Measurements from ENCODE around the gene CCDC51. TPM values are rescaled to one million over a fixed set of nuclear protein-coding genes. Genes with fewer than 3 reads are reported as not detected.
A peak's percentile ranks its signal among the peaks of the same experiment; 100 is the strongest.

CCDC51 gene
- total RNA-seq, 1 experiment from 2014 or later: 31.9 TPM

DNA sequence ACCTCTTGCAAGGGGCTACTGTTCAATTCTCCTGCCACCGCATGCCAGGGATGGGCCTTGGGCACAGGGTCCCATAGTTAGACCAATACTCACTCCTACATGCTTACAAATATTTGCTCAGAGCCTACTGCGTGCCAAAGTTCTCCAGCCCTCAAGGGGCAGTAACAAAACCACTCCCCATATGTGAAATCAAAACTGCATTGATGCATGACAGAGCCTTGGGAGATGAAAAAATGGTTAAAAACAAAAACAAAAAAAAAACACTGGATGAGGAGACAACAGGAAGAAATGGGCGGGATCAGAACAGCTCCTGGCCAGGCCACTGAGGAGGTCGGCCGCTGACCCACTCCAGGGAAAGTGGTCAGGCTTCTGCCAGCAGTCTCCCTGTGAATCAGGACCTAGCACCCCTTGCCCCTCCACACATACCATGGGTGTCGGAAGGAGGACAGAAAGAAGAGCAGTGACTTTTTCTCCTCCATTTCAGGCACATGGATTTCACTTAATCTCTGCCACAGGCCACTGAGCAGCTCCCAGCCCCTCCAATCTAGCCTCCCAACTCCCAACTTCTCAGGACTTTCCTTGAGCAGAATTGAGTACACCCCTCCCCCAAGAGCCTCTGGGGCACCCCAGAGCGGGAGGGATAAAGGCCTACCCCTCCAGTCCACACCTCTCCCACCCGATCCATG lies 12.8 kb downstream of the CCDC51 start:
- no TSS peak for BruUV-seq (replicated peaks)
- TF ChIP-seq CTCF (IDR thresholded peaks at IDR 0.05; ENCODE audit: unreplicated experiment): no peak
- Mint-ChIP-seq H3K27ac (ENCODE audit: low read depth, unreplicated experiment) (peak overlapping the region; percentile 5), H3K27me3 (ENCODE audit: insufficient read depth, unreplicated experiment) (no peaks in the 10 kb centered on the region), H3K4me3 (ENCODE audit: unreplicated experiment) (peak overlapping the region; percentile 99), H3K4me1 (ENCODE audit: insufficient read depth, unreplicated experiment) (peaks cover 61% of the 10 kb centered on the region), H3K36me3 (ENCODE audit: insufficient read depth, unreplicated experiment) (peaks cover 46% of the 10 kb centered on the region), H3K9me3 (ENCODE audit: unreplicated experiment) (no peaks in the 10 kb centered on the region)
- no peak for DNase-seq (ENCODE audit: unreplicated experiment)
- CTCF ChIA-PET: interaction anchor here (0.6 to 7.6 kb wide), 4 partner anchors 8 to 28 kb away, joined by 3 to 81 read pairs (median 18); no protein-coding TSS in a partner anchor
- POLR2A ChIA-PET: interaction anchor here (0.6 to 20.2 kb wide), 7 partner anchors 9 to 488 kb away, joined by 3 to 749 read pairs (median 7); partner anchors contain the start of genes ATRIP, CCDC51 and TMA7
- intact Hi-C loops (cut with micrococcal nuclease): no loop called here

- no peaks in the 10 kb centered on the region for H3K9me3 Mint-ChIP-seq (ENCODE audit: unreplicated experiment)
- H3K4me1 Mint-ChIP-seq (ENCODE audit: insufficient read depth, unreplicated experiment): peaks cover 56% of the 10 kb centered on the region
- peak overlapping the region; percentile 5 for H3K27ac Mint-ChIP-seq (ENCODE audit: low read depth, unreplicated experiment)
- TF ChIP-seq CTCF (IDR thresholded peaks at IDR 0.05; ENCODE audit: unreplicated experiment): no peak
- peaks cover 44% of the 10 kb centered on the region for H3K36me3 Mint-ChIP-seq (ENCODE audit: insufficient read depth, unreplicated experiment)
- no TSS peak for BruUV-seq (replicated peaks)
- peak overlapping the region; percentile 99 for H3K4me3 Mint-ChIP-seq (ENCODE audit: unreplicated experiment)
- intact Hi-C loops (cut with micrococcal nuclease): no loop called here
- POLR2A ChIA-PET: interaction anchor here (0.7 to 20.2 kb wide), 6 partner anchors 7 to 158 kb away, joined by 3 to 749 read pairs (median 20); partner anchors contain the start of genes CCDC51 and TMA7
- CTCF ChIA-PET: interaction anchor here (0.6 to 7.6 kb wide), 2 partner anchors 9 to 28 kb away, joined by 3 to 81 read pairs; no protein-coding TSS in a partner anchor
- no peak for DNase-seq (ENCODE audit: unreplicated experiment)
- no peaks in the 10 kb centered on the region for H3K27me3 Mint-ChIP-seq (ENCODE audit: insufficient read depth, unreplicated experiment)
These were observed 13.5 kb downstream of the CCDC51 start for GRCh38 chr3:48426401-48426909.

DNA sequence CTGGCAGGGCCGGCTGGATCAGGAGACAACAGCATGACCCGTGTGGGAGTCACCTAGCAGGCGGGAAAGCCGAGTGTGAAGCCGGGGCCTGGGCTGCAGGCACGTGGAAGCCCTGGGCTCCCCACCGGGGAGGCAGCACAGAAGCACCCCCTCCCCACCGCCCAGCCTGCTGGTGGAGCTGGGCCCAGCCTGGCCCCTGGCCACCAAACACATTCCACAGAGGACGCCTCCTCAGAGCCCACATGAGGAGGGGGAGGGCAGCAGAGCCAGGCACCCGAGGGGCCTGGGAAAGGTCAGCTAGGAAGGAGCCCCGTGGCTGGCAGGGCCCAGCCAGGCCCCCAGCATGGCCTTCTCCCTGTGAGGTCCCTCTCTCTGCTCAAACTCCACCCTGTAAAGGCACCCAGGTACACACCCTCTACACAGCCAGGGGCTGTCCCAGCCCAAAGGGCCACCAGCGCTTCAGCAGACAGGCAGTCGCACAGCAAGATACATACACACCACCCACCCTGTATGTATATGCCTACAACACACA lies 14.6 kb downstream of the CCDC51 start:
- Mint-ChIP-seq H3K9me3 (ENCODE audit: unreplicated experiment) (no peaks in the 10 kb centered on the region), H3K27me3 (ENCODE audit: insufficient read depth, unreplicated experiment) (no peaks in the 10 kb centered on the region), H3K36me3 (ENCODE audit: insufficient read depth, unreplicated experiment) (peaks cover 47% of the 10 kb centered on the region), H3K4me3 (ENCODE audit: unreplicated experiment) (peak overlapping the region; percentile 99), H3K27ac (ENCODE audit: low read depth, unreplicated experiment) (peak overlapping the region; percentile 67), H3K4me1 (ENCODE audit: insufficient read depth, unreplicated experiment) (peaks cover 45% of the 10 kb centered on the region)
- no peak for TF ChIP-seq CTCF (IDR thresholded peaks at IDR 0.05; ENCODE audit: unreplicated experiment)
- BruUV-seq (replicated peaks): no TSS peak
- intact Hi-C loops (cut with micrococcal nuclease): no loop called here
- POLR2A ChIA-PET: interaction anchor here (1.0 to 20.2 kb wide), 6 partner anchors 8 to 173 kb away, joined by 3 to 749 read pairs (median 18); partner anchors contain the start of genes CCDC51 and TMA7
- no peak for DNase-seq (ENCODE audit: unreplicated experiment)
- CTCF ChIA-PET: interaction anchor here (7.6 kb wide), 1 partner anchor 10 kb away, joined by 81 read pairs; no protein-coding TSS in a partner anchor

Data from MCF 10A (cell line).